ENCODE results near the gene ZBTB34. TPM values are rescaled to one million over a fixed set of nuclear protein-coding genes. Genes with fewer than 3 reads are reported as not detected.

Gene ZBTB34
- total and polyA plus RNA-seq, 2 of the 4 experiments (the other 2 are of a cell fraction), result 2.7 to 3.1 TPM

GRCh38 chr9:126859111-126859510 is 1.3 kb upstream of the ZBTB34 start:
- Histone ChIP-seq H3K79me1 (ENCODE audit: low read depth in 1 of 2, low read length in 2 of 2) (peaks cover 25 to 30% of the 10 kb centered on the region in 2 experiments), H4K8ac (ENCODE audit: low read depth in 2 of 2, low read length in 2 of 2) (no peak overlapping the region), H3K4me1 (ENCODE audit: control insufficient read depth, insufficient read depth, low read length) (peaks cover 7% of the 10 kb centered on the region), H3K4me3 (ENCODE audit: insufficient read depth, low read depth, low read length) (no peak overlapping the region), H3K9ac (ENCODE audit: low read depth, low read length) (no peak overlapping the region), H3K36me3 (ENCODE audit: control insufficient read depth, insufficient read depth, low read length) (peaks cover 2% of the 10 kb centered on the region; the same call in 1 of the 2 replicates), H3K23ac (ENCODE audit: low read depth, low read length) (no peak overlapping the region), H3K4me2 (ENCODE audit: low read depth, low read length) (no peak overlapping the region), H3K18ac (ENCODE audit: low read depth, low read length) (no peak overlapping the region), H3K27ac (ENCODE audit: insufficient read depth, low read length) (no peak overlapping the region), H4K91ac (ENCODE audit: insufficient read depth, low read depth, low read length) (no peak overlapping the region), H4K20me1 (ENCODE audit: insufficient read depth, low read length) (peaks cover 31% of the 10 kb centered on the region), H3K27me3 (ENCODE audit: control insufficient read depth, insufficient read depth, low read length) (peaks cover 28% of the 10 kb centered on the region), H3K9me3 (ENCODE audit: control insufficient read depth, insufficient read depth, low read length) (no peaks in the 10 kb centered on the region), H3K4ac (ENCODE audit: low read depth, low read length) (no peak overlapping the region), H3K9me1 (ENCODE audit: insufficient read depth, low read length) (peaks cover 9% of the 10 kb centered on the region; the same call in 1 of the 2 replicates), H3K14ac (replicated peaks; ENCODE audit: low read depth, low read length) (no peak overlapping the region), H2BK120ac (ENCODE audit: low read depth, low read length) (no peak overlapping the region), H3K56ac (ENCODE audit: extremely low read depth, insufficient read depth, low read length) (no peak overlapping the region), H4K5ac (ENCODE audit: low read depth, low read length) (no peak overlapping the region), H2BK5ac (ENCODE audit: low read depth, low read length, poor library complexity, severe bottlenecking) (no peak overlapping the region), H2BK15ac (ENCODE audit: low read depth, low read length) (no peak overlapping the region), H2AFZ (replicated peaks; ENCODE audit: low read length, poor library complexity) (no peak overlapping the region), H2AK9ac (replicated peaks; ENCODE audit: low read depth, low read length, poor library complexity) (no peak overlapping the region), H2BK20ac (ENCODE audit: low read depth, low read length) (no peak overlapping the region), H2AK5ac (ENCODE audit: low read depth, low read length) (no peak overlapping the region)
- WGBS, 2 experiments (ENCODE audit: extremely low coverage in 2 of 2, insufficient read length in 1 of 2), result no CpG with 5 or more reads among the region's 2 CpGs
- ATAC-seq (ENCODE audit: low read depth) (no peak), DNase-seq (no peak)
- BruUV-seq (replicated peaks), result no TSS peak
- no peak for TF ChIP-seq SMC3 (IDR thresholded peaks at IDR 0.05; ENCODE audit: low read depth, low read length)
- no peak for TF ChIP-seq MAZ (IDR thresholded peaks at IDR 0.05; ENCODE audit: borderline replicate concordance, low read depth, low read length)
- TF ChIP-seq NFE2L2 (IDR thresholded peaks at IDR 0.05; ENCODE audit: low read depth, low read length), result no peak
- no peak for TF ChIP-seq MAFK (IDR thresholded peaks at IDR 0.05; ENCODE audit: low read depth, low read length)
- no peak for TF ChIP-seq CHD1 (IDR thresholded peaks at IDR 0.05; ENCODE audit: low read depth, low read length)
- no peak for TF ChIP-seq CEBPB (IDR thresholded peaks at IDR 0.05; ENCODE audit: low read depth, low read length)
- no peak for TF ChIP-seq POLR2A (IDR thresholded peaks at IDR 0.05; ENCODE audit: low read depth, low read length)
- no peak for TF ChIP-seq MXI1 (IDR thresholded peaks at IDR 0.05; ENCODE audit: borderline replicate concordance, low read depth, low read length)
- no peak for TF ChIP-seq FOS (IDR thresholded peaks at IDR 0.05; ENCODE audit: low read depth, low read length)
- no peak for TF ChIP-seq CTCF (conservative IDR thresholded peaks at IDR 0.05; ENCODE audit: low read depth, low read length)
- TF ChIP-seq, protein P1, sequence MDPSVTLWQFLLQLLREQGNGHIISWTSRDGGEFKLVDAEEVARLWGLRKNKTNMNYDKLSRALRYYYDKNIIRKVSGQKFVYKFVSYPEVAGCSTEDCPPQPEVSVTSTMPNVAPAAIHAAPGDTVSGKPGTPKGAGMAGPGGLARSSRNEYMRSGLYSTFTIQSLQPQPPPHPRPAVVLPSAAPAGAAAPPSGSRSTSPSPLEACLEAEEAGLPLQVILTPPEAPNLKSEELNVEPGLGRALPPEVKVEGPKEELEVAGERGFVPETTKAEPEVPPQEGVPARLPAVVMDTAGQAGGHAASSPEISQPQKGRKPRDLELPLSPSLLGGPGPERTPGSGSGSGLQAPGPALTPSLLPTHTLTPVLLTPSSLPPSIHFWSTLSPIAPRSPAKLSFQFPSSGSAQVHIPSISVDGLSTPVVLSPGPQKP (IDR thresholded peaks at IDR 0.05; ENCODE audit: borderline replicate concordance, low read depth, low read length), result no peak
- no peak for TF ChIP-seq RAD21 (IDR thresholded peaks at IDR 0.05; ENCODE audit: low read length)
- no peak for TF ChIP-seq BHLHE40 (IDR thresholded peaks at IDR 0.05; ENCODE audit: low read depth, low read length)
- no peak for TF ChIP-seq RCOR1 (IDR thresholded peaks at IDR 0.05; ENCODE audit: insufficient replicate concordance, low read length)
- no peak for TF ChIP-seq USF2 (IDR thresholded peaks at IDR 0.05; ENCODE audit: low read depth, low read length)
- no peak for TF ChIP-seq RFX5 (IDR thresholded peaks at IDR 0.05; ENCODE audit: low read depth, low read length)
- dilution Hi-C loops (cut with HindIII; ENCODE audit: low sequenced_read_pairs, unreplicated experiment) (no loop called here), intact Hi-C loops (cut with micrococcal nuclease) (no loop called here), in situ Hi-C loops (cut with MboI; ENCODE audit: low sequenced_read_pairs) (no loop called here)
- ChIA-PET POLR2A (ENCODE audit: unreplicated experiment) (no interaction called here), CTCF (interaction anchor here (0.6 to 1.2 kb wide), 3 partner anchors 10 to 1476 kb away, joined by 3 to 4 read pairs (median 3); no protein-coding TSS in a partner anchor)
